ENCODE measurements around the gene ARFGEF3.

GRCh38 chr6:138330763-138331162 lies 169.0 kb downstream of the ARFGEF3 start:
- TF ChIP-seq CTCF (conservative IDR thresholded peaks at IDR 0.05; ENCODE audit: low read depth, low read length), result no peak
- no peak for TF ChIP-seq EZH2phosphoT487 (IDR thresholded peaks at IDR 0.05; ENCODE audit: borderline replicate concordance, low read length)
- TF ChIP-seq EZH2 (IDR thresholded peaks at IDR 0.05; ENCODE audit: low read length, unreplicated experiment), result no peak
